Mucosa of stomach (tissue), 1 donor: ENCODE measurements around the gene NXN.
A peak's percentile ranks its signal among the peaks of the same experiment; 100 is the strongest.
"Not testable (repeated sequence)": the region's sequence is repeated elsewhere in the genome, so short reads cannot be mapped to it uniquely, and the experiment has no call there.

ENCODE experiments used
- H3K27me3 ChIP-seq: one replicate; pipeline ENCODE4 v1.7.0; 2013; ENCODE audit warnings: mild to moderate bottlenecking, low read length; ENCODE audit not compliant: control insufficient read depth, insufficient read depth
- H3K36me3 ChIP-seq: one replicate; pipeline ENCODE4 v1.7.0; 2013; ENCODE audit warnings: low read length; ENCODE audit not compliant: control insufficient read depth, insufficient read depth
- H3K4me1 ChIP-seq: one replicate; pipeline ENCODE4 v1.7.0; 2013; ENCODE audit warnings: mild to moderate bottlenecking, low read length; ENCODE audit not compliant: control insufficient read depth, insufficient read depth
- H3K4me3 ChIP-seq: one replicate; pipeline ENCODE4 v1.7.0; 2013; ENCODE audit warnings: low read length
- H3K9ac ChIP-seq: one replicate; pipeline ENCODE4 v1.7.0; 2013; ENCODE audit warnings: mild to moderate bottlenecking, low read length, moderate library complexity
- H3K9me3 ChIP-seq: one replicate; pipeline ENCODE4 v1.7.0; 2013; ENCODE audit warnings: mild to moderate bottlenecking, low read length, moderate library complexity; ENCODE audit not compliant: control insufficient read depth
- donor health status: Pancreatic carcinoma.

Gene NXN

GRCh38 chr17:789160-789840 lies 190.3 kb downstream of the NXN start:
- Histone ChIP-seq H3K27me3 (no peaks in the 10 kb centered on the region), H3K4me3 (no peak overlapping the region), H3K36me3 (no peaks in the 10 kb centered on the region), H3K9ac (no peak overlapping the region), H3K9me3 (no peaks in the 10 kb centered on the region), H3K4me1 (no peaks in the 10 kb centered on the region)

- Histone ChIP-seq H3K9ac (no peak overlapping the region), H3K4me1 (no peaks in the 10 kb centered on the region), H3K27me3 (no peaks in the 10 kb centered on the region), H3K4me3 (no peak overlapping the region), H3K9me3 (no peaks in the 10 kb centered on the region), H3K36me3 (no peaks in the 10 kb centered on the region)
Measured at GRCh38 chr17:788551-788950, 191.0 kb downstream of the NXN start.

GRCh38 chr17:787641-788221 lies 191.8 kb downstream of the NXN start:
- Histone ChIP-seq H3K9me3 (no peaks in the 10 kb centered on the region), H3K36me3 (no peaks in the 10 kb centered on the region), H3K4me1 (no peaks in the 10 kb centered on the region), H3K9ac (no peak overlapping the region), H3K27me3 (no peaks in the 10 kb centered on the region), H3K4me3 (no peak overlapping the region)

GRCh38 chr17:785901-786300 lies 193.7 kb downstream of the NXN start:
- not testable (repeated sequence) for H3K4me3 ChIP-seq, H3K4me1 ChIP-seq, H3K36me3 ChIP-seq, H3K9me3 ChIP-seq, H3K9ac ChIP-seq, H3K27me3 ChIP-seq

- H3K27me3 ChIP-seq: no peaks in the 10 kb centered on the region
- H3K9me3 ChIP-seq: no peaks in the 10 kb centered on the region
- no peak overlapping the region for H3K4me3 ChIP-seq
- no peak overlapping the region for H3K9ac ChIP-seq
- peaks cover 6% of the 10 kb centered on the region for H3K4me1 ChIP-seq
- H3K36me3 ChIP-seq: no peaks in the 10 kb centered on the region
Measured at GRCh38 chr17:784143-784542, 195.4 kb downstream of the NXN start.

GRCh38 chr17:781805-782731 lies 197.5 kb downstream of the NXN start, which contains the start of the genes GLOD4 and MRM3:
Gene GLOD4 (minus strand): TSS chr17:782280. CDS start chr17:782255, 25 bp downstream.
Gene MRM3 (plus strand): TSS chr17:782353. CDS start chr17:782379, 26 bp downstream.
- peaks cover 6% of the 10 kb centered on the region for H3K4me1 ChIP-seq
- H3K4me3 ChIP-seq: peak within 1 kb of the TSS; percentile 71
- H3K9ac ChIP-seq: peak within 1 kb of the TSS; percentile 83
- no peaks in the 10 kb centered on the region for H3K36me3 ChIP-seq
- H3K27me3 ChIP-seq: no peaks in the 10 kb centered on the region
- H3K9me3 ChIP-seq: no peaks in the 10 kb centered on the region

- H3K36me3 ChIP-seq: no peaks in the 10 kb centered on the region
- peaks cover 6% of the 10 kb centered on the region for H3K4me1 ChIP-seq
- no peak overlapping the region for H3K4me3 ChIP-seq
- H3K9me3 ChIP-seq: no peaks in the 10 kb centered on the region
- no peak overlapping the region for H3K9ac ChIP-seq
- no peaks in the 10 kb centered on the region for H3K27me3 ChIP-seq
Measured at GRCh38 chr17:778096-778495, 201.5 kb downstream of the NXN start.

GRCh38 chr17:774313-774584 lies 205.3 kb downstream of the NXN start:
- H3K36me3 ChIP-seq: peaks cover 6% of the 10 kb centered on the region

GRCh38 chr17:773467-774312 lies 205.9 kb downstream of the NXN start:
- Histone ChIP-seq H3K36me3 (peaks cover 6% of the 10 kb centered on the region), H3K4me3 (no peak overlapping the region), H3K9ac (no peak overlapping the region)

More at GRCh38 chr17:774313-774584, 205.3 kb downstream of the NXN start:
- no peaks in the 10 kb centered on the region for H3K27me3 ChIP-seq
- no peak overlapping the region for H3K9ac ChIP-seq
- H3K9me3 ChIP-seq: no peaks in the 10 kb centered on the region
- no peak overlapping the region for H3K4me3 ChIP-seq
- no peaks in the 10 kb centered on the region for H3K4me1 ChIP-seq

GRCh38 chr17:773016-773415 lies 206.6 kb downstream of the NXN start:
- H3K4me3 ChIP-seq: no peak overlapping the region
- H3K9ac ChIP-seq: no peak overlapping the region
- no peaks in the 10 kb centered on the region for H3K4me1 ChIP-seq
- no peaks in the 10 kb centered on the region for H3K9me3 ChIP-seq
- peaks cover 6% of the 10 kb centered on the region for H3K36me3 ChIP-seq
- H3K27me3 ChIP-seq: no peaks in the 10 kb centered on the region

More at GRCh38 chr17:773467-774312, 205.9 kb downstream of the NXN start:
- Histone ChIP-seq H3K9me3 (no peaks in the 10 kb centered on the region), H3K27me3 (no peaks in the 10 kb centered on the region), H3K4me1 (no peaks in the 10 kb centered on the region)

- no peaks in the 10 kb centered on the region for H3K27me3 ChIP-seq
- no peak overlapping the region for H3K9ac ChIP-seq
- peaks cover 6% of the 10 kb centered on the region for H3K36me3 ChIP-seq
- no peak overlapping the region for H3K4me3 ChIP-seq
- no peaks in the 10 kb centered on the region for H3K4me1 ChIP-seq
- no peaks in the 10 kb centered on the region for H3K9me3 ChIP-seq
Measured at GRCh38 chr17:767076-767475, 212.5 kb downstream of the NXN start.
